T-helper 17 cell (primary cell): ENCODE results near the gene SLC13A3. TPM values are rescaled to one million over a fixed set of nuclear protein-coding genes. Genes with fewer than 3 reads are reported as not detected.

Experiments
- ATAC-seq: fragments of 150-1000 bp; cut with Tn5 transposase; 2 replicates; pipeline ENCODE4 v1.10.0; 2021; ENCODE audit warnings: mild to moderate bottlenecking, moderate library complexity
- DNase-seq, 3 donors: peaks; one replicate each; pipeline versions ENCODE4 v3.0.0 to v3.0.0-alpha.2; 2020 to 2021
- H3K9me3 ChIP-seq: one replicate; pipeline ENCODE4 v1.7.0; 2013; ENCODE audit warnings: low read length, mild to moderate bottlenecking; ENCODE audit not compliant: control insufficient read depth, poor library complexity, severe bottlenecking
- H3K27ac Mint-ChIP-seq: one replicate; pipeline ENCODE4 v1.8.0; 2022; ENCODE audit warnings: mild to moderate bottlenecking, moderate library complexity, mixed read lengths
- H3K27me3 Mint-ChIP-seq: one replicate; pipeline ENCODE4 v1.8.0; 2022; ENCODE audit warnings: mixed read lengths
- H3K36me3 Mint-ChIP-seq: one replicate; pipeline ENCODE4 v1.8.0; 2022; ENCODE audit warnings: low read depth, mixed read lengths
- H3K4me1 Mint-ChIP-seq: one replicate; pipeline ENCODE4 v1.8.0; 2022; ENCODE audit warnings: mild to moderate bottlenecking, mixed read lengths
- H3K4me3 Mint-ChIP-seq: one replicate; pipeline ENCODE4 v1.8.0; 2022; ENCODE audit warnings: mild to moderate bottlenecking, moderate library complexity, mixed read lengths
- total RNA-seq, 4 donors: library from RNA in 2 of 4; stranded (reverse) in 2 of 4; gene quantifications; one replicate each; pipeline ENCODE4 v1.2.3 and lab custom pipeline; 2022 to 2026

The SLC13A3 gene
- total RNA-seq, 2 donors from 2014 or later = 0.10 TPM; not detected in 1

GRCh38 chr20:46631874-46632446, 19.3 kb downstream of the SLC13A3 start:
- H3K27me3 Mint-ChIP-seq = peaks cover 41% of the 10 kb centered on the region
- H3K27ac Mint-ChIP-seq = no peak overlapping the region
- peaks cover 5% of the 10 kb centered on the region for H3K36me3 Mint-ChIP-seq
- DNase-seq (no peak), ATAC-seq (no peak)
- no peaks in the 10 kb centered on the region for H3K4me1 Mint-ChIP-seq
- H3K4me3 Mint-ChIP-seq = no peak overlapping the region
- H3K9me3 ChIP-seq = no peaks in the 10 kb centered on the region

- no peak overlapping the region for H3K4me3 Mint-ChIP-seq
These were observed 19.9 kb downstream of the SLC13A3 start for GRCh38 chr20:46631212-46631869.

GRCh38 chr20:46630306-46630705, 21.0 kb downstream of the SLC13A3 start:
- no peak for ATAC-seq
- Mint-ChIP-seq H3K27ac (no peak overlapping the region), H3K4me3 (no peak overlapping the region), H3K27me3 (peaks cover 28% of the 10 kb centered on the region), H3K4me1 (no peaks in the 10 kb centered on the region), H3K36me3 (peaks cover 5% of the 10 kb centered on the region)
- H3K9me3 ChIP-seq = no peaks in the 10 kb centered on the region
- DNase-seq = no peak

More at GRCh38 chr20:46631212-46631869, 19.9 kb downstream of the SLC13A3 start:
- Mint-ChIP-seq H3K27ac (no peak overlapping the region), H3K27me3 (peaks cover 39% of the 10 kb centered on the region), H3K4me1 (no peaks in the 10 kb centered on the region), H3K36me3 (peaks cover 5% of the 10 kb centered on the region)
- H3K9me3 ChIP-seq = no peaks in the 10 kb centered on the region
- DNase-seq = no peak
- no peak for ATAC-seq

GRCh38 chr20:46629341-46629740, 21.9 kb downstream of the SLC13A3 start:
- H3K9me3 ChIP-seq = peaks cover 3% of the 10 kb centered on the region
- no peak for DNase-seq
- no peaks in the 10 kb centered on the region for H3K4me1 Mint-ChIP-seq
- peaks cover 21% of the 10 kb centered on the region for H3K27me3 Mint-ChIP-seq
- no peak overlapping the region for H3K4me3 Mint-ChIP-seq
- H3K27ac Mint-ChIP-seq = no peak overlapping the region
- ATAC-seq = no peak
- peaks cover 5% of the 10 kb centered on the region for H3K36me3 Mint-ChIP-seq

- H3K27ac Mint-ChIP-seq = no peak overlapping the region
- peaks cover 5% of the 10 kb centered on the region for H3K36me3 Mint-ChIP-seq
- peaks cover 8% of the 10 kb centered on the region for H3K9me3 ChIP-seq
- DNase-seq (no peak), ATAC-seq (no peak)
- H3K4me3 Mint-ChIP-seq = no peak overlapping the region
- H3K27me3 Mint-ChIP-seq = peaks cover 9% of the 10 kb centered on the region
- no peaks in the 10 kb centered on the region for H3K4me1 Mint-ChIP-seq
These were observed 24.0 kb downstream of the SLC13A3 start for GRCh38 chr20:46627234-46627633.

- H3K9me3 ChIP-seq = peaks cover 8% of the 10 kb centered on the region
- DNase-seq = no peak
- no peak overlapping the region for H3K27ac Mint-ChIP-seq
- ATAC-seq = no peak
- H3K27me3 Mint-ChIP-seq = peaks cover 13% of the 10 kb centered on the region
- no peak overlapping the region for H3K4me3 Mint-ChIP-seq
- peaks cover 5% of the 10 kb centered on the region for H3K36me3 Mint-ChIP-seq
- H3K4me1 Mint-ChIP-seq = no peaks in the 10 kb centered on the region
These were observed 24.5 kb downstream of the SLC13A3 start for GRCh38 chr20:46626758-46627157.

- DNase-seq (no peak), ATAC-seq (no peak)
- peaks cover 8% of the 10 kb centered on the region for H3K9me3 ChIP-seq
- H3K27me3 Mint-ChIP-seq = peaks cover 7% of the 10 kb centered on the region
- no peaks in the 10 kb centered on the region for H3K4me1 Mint-ChIP-seq
- H3K27ac Mint-ChIP-seq = no peak overlapping the region
- peaks cover 5% of the 10 kb centered on the region for H3K36me3 Mint-ChIP-seq
- H3K4me3 Mint-ChIP-seq = no peak overlapping the region
These were observed 25.3 kb downstream of the SLC13A3 start for GRCh38 chr20:46625875-46626373.

GRCh38 chr20:46624946-46625345, 26.3 kb downstream of the SLC13A3 start:
- peaks cover 9% of the 10 kb centered on the region for H3K27me3 Mint-ChIP-seq
- peaks cover 8% of the 10 kb centered on the region for H3K9me3 ChIP-seq
- H3K4me3 Mint-ChIP-seq = no peak overlapping the region
- H3K4me1 Mint-ChIP-seq = no peaks in the 10 kb centered on the region
- H3K27ac Mint-ChIP-seq = no peak overlapping the region
- no peak for ATAC-seq
- no peak for DNase-seq
- H3K36me3 Mint-ChIP-seq = peaks cover 5% of the 10 kb centered on the region

GRCh38 chr20:46622165-46622564, 29.1 kb downstream of the SLC13A3 start:
- no peak overlapping the region for H3K4me3 Mint-ChIP-seq
- no peak for DNase-seq
- peaks cover 30% of the 10 kb centered on the region for H3K27me3 Mint-ChIP-seq
- peaks cover 8% of the 10 kb centered on the region for H3K9me3 ChIP-seq
- no peak overlapping the region for H3K27ac Mint-ChIP-seq
- no peaks in the 10 kb centered on the region for H3K4me1 Mint-ChIP-seq
- no peaks in the 10 kb centered on the region for H3K36me3 Mint-ChIP-seq
- no peak for ATAC-seq

GRCh38 chr20:46621492-46621891, 29.8 kb downstream of the SLC13A3 start:
- Mint-ChIP-seq H3K4me3 (no peak overlapping the region), H3K27ac (no peak overlapping the region), H3K4me1 (no peaks in the 10 kb centered on the region), H3K27me3 (peaks cover 30% of the 10 kb centered on the region), H3K36me3 (no peaks in the 10 kb centered on the region)
- DNase-seq = no peak
- peaks cover 8% of the 10 kb centered on the region for H3K9me3 ChIP-seq
- ATAC-seq = no peak

GRCh38 chr20:46619445-46619844, 31.8 kb downstream of the SLC13A3 start:
- Mint-ChIP-seq H3K4me1 (no peaks in the 10 kb centered on the region), H3K36me3 (no peaks in the 10 kb centered on the region), H3K27ac (no peak overlapping the region), H3K27me3 (peaks cover 43% of the 10 kb centered on the region), H3K4me3 (no peak overlapping the region)
- no peak for DNase-seq
- ATAC-seq = no peak
- H3K9me3 ChIP-seq = peaks cover 5% of the 10 kb centered on the region

- H3K27ac Mint-ChIP-seq = no peak overlapping the region
- no peaks in the 10 kb centered on the region for H3K36me3 Mint-ChIP-seq
- no peaks in the 10 kb centered on the region for H3K9me3 ChIP-seq
- peaks cover 52% of the 10 kb centered on the region for H3K27me3 Mint-ChIP-seq
- ATAC-seq (no peak), DNase-seq (no peak)
- no peaks in the 10 kb centered on the region for H3K4me1 Mint-ChIP-seq
- H3K4me3 Mint-ChIP-seq = no peak overlapping the region
These were observed 32.8 kb downstream of the SLC13A3 start for GRCh38 chr20:46618316-46619100.

- no peak for DNase-seq
- H3K27ac Mint-ChIP-seq = no peak overlapping the region
These were observed 36.8 kb downstream of the SLC13A3 start for GRCh38 chr20:46614503-46614902.

More at GRCh38 chr20:46614503-46614902, 36.8 kb downstream of the SLC13A3 start:
- Mint-ChIP-seq H3K27me3 (peaks cover 51% of the 10 kb centered on the region), H3K4me1 (no peaks in the 10 kb centered on the region), H3K36me3 (no peaks in the 10 kb centered on the region), H3K4me3 (no peak overlapping the region)
- no peaks in the 10 kb centered on the region for H3K9me3 ChIP-seq
- ATAC-seq = no peak
